ENCODE data around the gene ADAMTS17.

The ADAMTS17 gene, protein sequence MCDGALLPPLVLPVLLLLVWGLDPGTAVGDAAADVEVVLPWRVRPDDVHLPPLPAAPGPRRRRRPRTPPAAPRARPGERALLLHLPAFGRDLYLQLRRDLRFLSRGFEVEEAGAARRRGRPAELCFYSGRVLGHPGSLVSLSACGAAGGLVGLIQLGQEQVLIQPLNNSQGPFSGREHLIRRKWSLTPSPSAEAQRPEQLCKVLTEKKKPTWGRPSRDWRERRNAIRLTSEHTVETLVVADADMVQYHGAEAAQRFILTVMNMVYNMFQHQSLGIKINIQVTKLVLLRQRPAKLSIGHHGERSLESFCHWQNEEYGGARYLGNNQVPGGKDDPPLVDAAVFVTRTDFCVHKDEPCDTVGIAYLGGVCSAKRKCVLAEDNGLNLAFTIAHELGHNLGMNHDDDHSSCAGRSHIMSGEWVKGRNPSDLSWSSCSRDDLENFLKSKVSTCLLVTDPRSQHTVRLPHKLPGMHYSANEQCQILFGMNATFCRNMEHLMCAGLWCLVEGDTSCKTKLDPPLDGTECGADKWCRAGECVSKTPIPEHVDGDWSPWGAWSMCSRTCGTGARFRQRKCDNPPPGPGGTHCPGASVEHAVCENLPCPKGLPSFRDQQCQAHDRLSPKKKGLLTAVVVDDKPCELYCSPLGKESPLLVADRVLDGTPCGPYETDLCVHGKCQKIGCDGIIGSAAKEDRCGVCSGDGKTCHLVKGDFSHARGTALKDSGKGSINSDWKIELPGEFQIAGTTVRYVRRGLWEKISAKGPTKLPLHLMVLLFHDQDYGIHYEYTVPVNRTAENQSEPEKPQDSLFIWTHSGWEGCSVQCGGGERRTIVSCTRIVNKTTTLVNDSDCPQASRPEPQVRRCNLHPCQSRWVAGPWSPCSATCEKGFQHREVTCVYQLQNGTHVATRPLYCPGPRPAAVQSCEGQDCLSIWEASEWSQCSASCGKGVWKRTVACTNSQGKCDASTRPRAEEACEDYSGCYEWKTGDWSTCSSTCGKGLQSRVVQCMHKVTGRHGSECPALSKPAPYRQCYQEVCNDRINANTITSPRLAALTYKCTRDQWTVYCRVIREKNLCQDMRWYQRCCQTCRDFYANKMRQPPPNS
- 1.4 to 5.6 reads per million in 2 donors for total RNA-seq

DNA sequence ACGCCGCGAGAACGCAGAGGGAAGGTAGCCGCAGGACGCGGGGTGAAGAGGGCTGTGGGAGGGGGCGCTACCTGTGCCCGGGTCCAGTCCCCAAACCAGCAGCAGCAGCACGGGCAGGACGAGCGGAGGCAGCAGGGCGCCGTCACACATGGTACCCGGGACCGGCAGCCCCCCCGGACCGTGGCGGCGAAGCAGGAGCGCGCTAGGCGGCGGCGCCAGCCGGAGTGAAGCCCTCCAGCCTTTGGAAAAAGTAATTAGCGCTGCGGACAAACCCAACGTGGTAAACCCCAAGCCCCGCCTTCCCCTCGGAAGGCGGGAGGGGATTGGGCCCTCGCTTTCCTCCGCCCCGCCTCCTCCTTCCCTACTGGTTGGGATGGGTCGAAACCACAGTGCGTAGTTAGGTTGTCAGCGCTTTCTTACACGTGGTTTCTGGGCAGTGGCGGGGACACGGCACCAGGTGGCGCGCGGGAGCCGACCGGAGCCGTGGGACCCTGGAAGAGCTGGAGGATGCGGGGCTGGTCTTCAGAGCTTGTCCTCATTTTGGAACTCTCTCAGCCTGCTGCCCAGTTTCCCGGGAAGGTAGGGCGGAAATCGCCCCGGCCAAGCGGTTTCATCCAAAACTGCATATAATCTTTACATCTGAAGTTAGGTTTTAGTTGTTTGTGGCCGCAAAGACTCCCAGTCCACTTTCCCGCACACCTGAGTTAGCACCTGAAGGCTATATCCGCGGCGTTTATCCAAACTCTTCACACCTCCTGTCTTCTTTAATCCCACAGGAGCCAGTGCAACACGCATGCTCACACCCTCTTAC, at the start of gene ADAMTS17:
Gene ADAMTS17, minus strand, starts transcription at position 226 of the 811 bp plus-strand sequence. Its CDS starts 76 bp downstream, at position 150.
- peak; percentile 68 for DNase-seq

GRCh38 chr15:100385300-100386050, 43.7 kb upstream of the ADAMTS17 start:
- no peak for DNase-seq

- DNase-seq = no peak
These were observed 42.3 kb upstream of the ADAMTS17 start for GRCh38 chr15:100384108-100384410.

DNA sequence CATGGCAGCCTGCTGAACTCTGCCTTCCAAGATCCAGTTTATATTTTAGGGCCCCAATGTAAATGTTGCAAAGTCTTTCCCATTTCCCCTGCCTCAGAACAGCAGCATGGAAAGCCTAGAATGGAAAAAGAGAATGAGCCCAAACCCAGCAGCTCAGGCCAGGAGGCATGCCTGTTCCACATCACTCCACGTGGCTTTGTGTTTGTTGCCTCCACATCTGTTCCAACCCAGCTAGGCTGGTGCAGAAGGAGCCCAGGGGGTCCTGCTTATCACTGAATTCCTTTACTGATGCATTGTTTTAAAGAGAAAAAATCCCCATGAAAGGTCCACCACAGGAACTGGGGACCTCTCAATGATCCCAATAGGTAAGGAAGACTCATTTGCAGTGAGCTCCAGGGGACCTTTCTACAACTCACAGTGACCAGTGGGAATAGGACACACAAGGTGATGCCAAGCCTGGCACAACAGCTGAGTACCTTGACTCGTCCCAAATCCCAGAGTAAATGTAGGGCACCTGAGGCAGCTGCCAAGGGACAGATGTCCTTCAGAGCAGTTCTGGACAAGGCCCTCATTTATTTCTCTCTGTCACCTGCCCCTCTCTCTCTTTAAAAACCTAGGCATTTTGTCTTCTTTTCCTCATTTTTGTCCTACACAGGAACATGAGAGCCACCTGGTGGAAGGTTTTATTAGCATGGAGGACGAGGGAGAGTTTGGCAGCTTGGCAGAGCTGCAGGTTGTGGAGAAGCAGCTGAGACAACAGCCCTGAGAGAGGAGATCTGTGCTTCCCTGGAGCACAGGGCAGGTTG, 41.7 kb upstream of the ADAMTS17 start:
- no peak for DNase-seq

GRCh38 chr15:100373942-100374341, 32.2 kb upstream of the ADAMTS17 start:
- no peak for DNase-seq

GRCh38 chr15:100373120-100373896, 31.5 kb upstream of the ADAMTS17 start:
- no peak for DNase-seq

DNA sequence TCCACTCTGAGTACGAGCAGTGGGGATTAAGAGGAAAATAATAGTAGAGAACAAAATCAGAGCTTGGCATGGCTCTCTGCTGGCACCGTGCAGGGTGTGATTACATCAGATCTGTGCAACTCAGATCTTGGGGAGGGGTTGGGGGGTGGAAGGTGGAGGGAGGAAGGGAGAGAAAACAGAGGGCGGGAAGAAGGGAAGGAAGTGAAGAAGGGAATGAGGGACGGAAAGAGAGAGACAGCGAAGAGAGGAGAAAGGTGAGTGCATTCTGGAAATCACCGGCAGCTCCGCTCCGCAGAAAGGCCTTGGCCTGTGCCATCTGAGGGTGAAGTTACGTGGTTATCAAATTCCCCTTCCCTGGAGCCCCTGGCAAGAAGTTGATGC, 31.0 kb upstream of the ADAMTS17 start:
- no peak for DNase-seq

GRCh38 chr15:100355342-100355741, 13.6 kb upstream of the ADAMTS17 start:
- DNase-seq = no peak

GRCh38 chr15:100353449-100353848, 11.7 kb upstream of the ADAMTS17 start:
- DNase-seq = no peak

GRCh38 chr15:100350434-100351226, 8.9 kb upstream of the ADAMTS17 start:
- no peak for DNase-seq

GRCh38 chr15:100349696-100350433, 8.1 kb upstream of the ADAMTS17 start:
- DNase-seq = peak; percentile 52

- DNase-seq = no peak
These were observed 7.5 kb upstream of the ADAMTS17 start for GRCh38 chr15:100349321-100349695.

- DNase-seq = no peak
These were observed 6.8 kb upstream of the ADAMTS17 start for GRCh38 chr15:100348578-100348977.

DNA sequence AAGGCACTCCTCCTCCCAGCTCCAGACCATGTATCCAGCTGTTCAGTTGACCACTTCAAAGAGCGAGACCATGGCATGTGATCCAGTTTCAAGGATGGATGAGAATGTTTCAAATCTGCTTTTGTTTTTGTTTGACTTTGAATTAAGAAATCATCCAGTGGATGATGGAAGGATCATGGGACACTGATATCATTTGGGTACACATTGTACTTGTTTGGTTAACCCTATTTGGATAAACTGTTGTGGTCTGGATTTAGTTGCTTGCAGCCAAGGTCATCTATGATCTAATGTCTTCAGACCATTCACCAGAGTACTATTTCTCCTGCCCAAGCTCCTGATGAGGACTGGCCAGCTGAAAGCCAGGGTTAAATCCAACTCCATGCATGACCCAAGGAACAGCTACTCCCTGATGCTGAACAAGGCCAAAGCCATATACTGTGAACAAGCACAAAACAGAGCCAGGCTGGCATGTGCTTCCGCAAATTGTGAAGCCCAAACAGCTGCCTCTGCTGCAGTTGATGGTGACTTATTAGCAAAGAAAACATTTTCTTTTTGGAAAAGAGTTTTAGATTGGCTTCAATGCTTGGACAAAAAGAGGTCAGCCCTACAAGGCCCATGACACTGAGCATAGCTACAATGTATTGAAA, 5.2 kb upstream of the ADAMTS17 start:
- DNase-seq = no peak

DNA sequence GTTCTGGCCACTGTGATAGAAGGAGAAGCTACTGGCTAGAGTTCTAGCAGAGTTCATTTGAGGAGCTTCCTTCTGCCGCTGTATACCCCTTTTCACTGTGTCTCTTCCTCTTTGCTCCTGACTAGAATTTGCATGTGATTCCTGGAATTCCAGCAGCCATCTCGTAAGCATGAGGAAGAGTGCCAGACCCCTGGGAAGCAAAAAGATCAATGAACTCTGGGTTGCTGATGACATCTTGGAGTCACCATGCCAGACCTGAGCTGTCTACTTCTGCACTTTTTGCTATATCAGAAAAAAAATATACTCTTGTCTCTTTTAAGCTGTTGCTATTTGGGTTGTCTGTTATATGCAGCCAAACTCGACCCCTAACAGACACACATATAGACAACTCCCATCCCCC, 3.7 kb upstream of the ADAMTS17 start:
- DNase-seq = no peak

DNA sequence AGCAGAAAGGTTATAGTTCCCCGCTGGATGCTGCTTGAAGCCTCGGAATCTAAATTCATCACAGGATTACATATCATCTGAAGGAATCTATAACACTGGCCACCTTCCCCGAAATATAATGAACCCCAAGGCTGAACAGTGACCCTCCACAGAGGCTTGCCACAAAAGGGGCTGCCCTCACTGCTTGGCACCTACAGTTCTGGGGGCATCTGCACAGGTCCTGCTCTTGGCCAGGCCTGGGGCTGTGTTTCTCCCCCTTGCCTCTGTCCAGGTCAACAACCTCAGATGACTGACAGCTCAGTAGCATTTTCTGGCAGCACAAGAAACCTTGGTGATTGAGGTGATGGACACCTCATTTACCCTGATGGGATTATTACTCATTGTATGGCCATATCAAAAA, 1.5 kb upstream of the ADAMTS17 start:
- DNase-seq = no peak

DNA sequence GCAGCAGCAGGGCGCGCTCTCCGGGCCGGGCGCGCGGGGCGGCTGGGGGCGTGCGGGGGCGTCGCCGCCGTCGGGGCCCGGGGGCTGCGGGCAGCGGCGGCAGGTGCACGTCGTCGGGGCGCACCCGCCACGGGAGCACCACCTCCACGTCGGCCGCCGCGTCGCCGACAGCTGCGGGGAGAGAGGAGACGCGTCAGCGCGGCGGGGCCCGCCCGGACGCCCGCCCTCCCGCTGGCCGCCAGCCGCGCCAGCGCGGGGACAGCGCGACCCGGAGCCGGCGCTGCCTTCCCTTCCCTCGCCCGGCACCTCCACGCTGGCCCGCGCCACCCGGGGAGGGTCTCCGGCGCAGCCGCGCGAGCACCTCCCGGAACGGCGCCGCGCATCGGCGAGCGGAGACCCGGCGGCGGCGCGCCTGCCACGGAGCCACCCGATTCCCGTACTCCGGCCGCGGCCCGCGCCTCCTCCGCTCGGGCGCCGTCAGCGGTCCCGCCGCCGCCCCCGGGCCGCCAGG, 481 bp downstream of the ADAMTS17 start:
- peak; percentile 37 for DNase-seq

DNA sequence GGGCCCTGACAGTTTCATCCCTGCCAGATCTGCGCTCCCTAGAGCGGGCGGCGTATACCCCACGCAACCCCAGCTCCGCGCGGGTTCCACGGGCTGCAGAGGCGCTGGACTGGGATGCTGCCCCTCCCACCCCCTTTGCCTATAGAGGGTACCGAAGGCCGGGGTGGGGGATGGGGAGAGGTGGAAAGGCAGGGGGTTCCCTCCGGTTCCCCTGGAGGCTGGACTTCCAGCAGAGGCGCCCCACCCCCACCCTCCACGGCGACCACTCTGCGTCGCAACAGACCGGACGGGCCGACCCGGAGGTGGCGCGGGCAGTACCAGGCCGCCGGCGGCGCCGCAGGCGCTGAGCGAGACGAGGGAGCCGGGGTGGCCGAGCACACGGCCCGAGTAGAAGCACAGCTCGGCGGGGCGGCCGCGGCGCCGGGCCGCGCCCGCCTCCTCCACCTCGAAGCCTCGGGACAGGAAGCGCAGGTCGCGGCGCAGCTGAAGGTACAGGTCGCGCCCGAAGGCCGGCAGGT, 995 bp downstream of the ADAMTS17 start:
- DNase-seq = peak; percentile 14

Measured in activated gamma-delta T cell (primary cell).